SK-N-MC (cell line): ENCODE data around the gene GAK.

Experiments used
- EZH2 ChIP-seq: fragments of 200-600 bp; sonication (generic); IDR thresholded peaks from one replicate; pipeline ENCODE4 v1.6.1; 2017; ENCODE audit warnings: antibody characterized with exemption
- FOXP2 ChIP-seq: optimal IDR thresholded peaks from 2 replicates; pipeline ENCODE3; 2011; ENCODE audit warnings: mild to moderate bottlenecking, moderate library complexity; ENCODE audit not compliant: insufficient read depth; ENCODE audit errors: extremely low read length, control extremely low read depth

DNA sequence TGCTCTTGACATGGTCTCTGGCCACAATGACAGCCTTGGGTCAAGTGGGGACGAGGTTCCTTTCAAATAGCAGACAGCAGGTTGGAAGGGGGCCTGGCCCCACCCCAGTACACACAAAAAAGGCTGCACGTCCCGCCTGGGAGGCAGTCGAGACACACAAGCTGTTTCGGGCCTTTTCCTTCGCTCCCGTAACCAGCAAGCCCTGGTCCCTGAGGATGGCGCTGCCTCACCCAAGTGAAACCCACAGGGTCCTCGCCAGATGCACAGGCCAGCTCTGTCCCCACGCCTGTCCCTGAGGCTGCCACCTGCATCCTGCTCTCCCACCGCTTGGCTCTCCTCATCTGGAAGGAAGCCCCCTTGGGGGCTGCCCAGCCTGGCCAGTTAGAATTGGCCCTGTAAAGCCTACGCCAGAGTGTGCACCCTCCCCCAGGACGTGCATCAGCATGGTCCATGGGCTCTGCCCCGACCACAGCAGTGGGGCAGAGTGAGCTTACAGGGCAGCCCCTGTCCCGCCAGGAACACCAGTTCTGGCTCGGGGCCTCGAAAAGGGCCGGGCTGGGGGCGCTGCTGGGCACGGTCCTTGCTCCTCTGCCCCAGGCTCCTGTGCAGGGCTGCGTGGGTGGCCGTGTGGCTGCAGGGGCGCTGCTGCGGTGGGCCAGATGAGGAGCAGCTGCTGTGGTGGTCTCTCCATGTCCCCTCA is 108.2 kb downstream of the GAK start:
- TF ChIP-seq EZH2: no peak
- no peak for TF ChIP-seq FOXP2
